Coronary artery (tissue), 2 donors: ENCODE measurements around the gene ITPK1.

Experiments
- DNase-seq: peaks from one replicate; pipeline ENCODE4 v3.0.0-alpha.2; 2017; ENCODE audit warnings: low spot score
- H3K27ac ChIP-seq, 2 donors: fragments of 200-600 bp; sonication (generic); one replicate each; pipeline ENCODE4 v1.5.1; 2016 to 2019
- H3K4me3 ChIP-seq: fragments of 200-600 bp; sonication (generic); 2 replicates; pipeline ENCODE4 v1.5.1; 2016; ENCODE audit warnings: mild to moderate bottlenecking, moderate library complexity
- TF ChIP-seq, protein P1 (sequence below): fragments of 200-600 bp; sonication (generic); IDR thresholded peaks from one replicate; pipeline ENCODE4 v1.5.1; 2019; ENCODE audit warnings: antibody characterized with exemption

Gene ITPK1

GRCh38 chr14:92902191-92902590, 213.5 kb downstream of the ITPK1 start:
- H3K27ac ChIP-seq, result no peak overlapping the region
- TF ChIP-seq, protein P1, sequence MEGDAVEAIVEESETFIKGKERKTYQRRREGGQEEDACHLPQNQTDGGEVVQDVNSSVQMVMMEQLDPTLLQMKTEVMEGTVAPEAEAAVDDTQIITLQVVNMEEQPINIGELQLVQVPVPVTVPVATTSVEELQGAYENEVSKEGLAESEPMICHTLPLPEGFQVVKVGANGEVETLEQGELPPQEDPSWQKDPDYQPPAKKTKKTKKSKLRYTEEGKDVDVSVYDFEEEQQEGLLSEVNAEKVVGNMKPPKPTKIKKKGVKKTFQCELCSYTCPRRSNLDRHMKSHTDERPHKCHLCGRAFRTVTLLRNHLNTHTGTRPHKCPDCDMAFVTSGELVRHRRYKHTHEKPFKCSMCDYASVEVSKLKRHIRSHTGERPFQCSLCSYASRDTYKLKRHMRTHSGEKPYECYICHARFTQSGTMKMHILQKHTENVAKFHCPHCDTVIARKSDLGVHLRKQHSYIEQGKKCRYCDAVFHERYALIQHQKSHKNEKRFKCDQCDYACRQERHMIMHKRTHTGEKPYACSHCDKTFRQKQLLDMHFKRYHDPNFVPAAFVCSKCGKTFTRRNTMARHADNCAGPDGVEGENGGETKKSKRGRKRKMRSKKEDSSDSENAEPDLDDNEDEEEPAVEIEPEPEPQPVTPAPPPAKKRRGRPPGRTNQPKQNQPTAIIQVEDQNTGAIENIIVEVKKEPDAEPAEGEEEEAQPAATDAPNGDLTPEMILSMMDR, result no peak
- no peak overlapping the region for H3K4me3 ChIP-seq
- no peak for DNase-seq

- no peak for DNase-seq
- Histone ChIP-seq H3K27ac (no peak overlapping the region), H3K4me3 (no peak overlapping the region)
- TF ChIP-seq, protein P1, result no peak
These were observed 215.1 kb downstream of the ITPK1 start for GRCh38 chr14:92900660-92901059.

DNA sequence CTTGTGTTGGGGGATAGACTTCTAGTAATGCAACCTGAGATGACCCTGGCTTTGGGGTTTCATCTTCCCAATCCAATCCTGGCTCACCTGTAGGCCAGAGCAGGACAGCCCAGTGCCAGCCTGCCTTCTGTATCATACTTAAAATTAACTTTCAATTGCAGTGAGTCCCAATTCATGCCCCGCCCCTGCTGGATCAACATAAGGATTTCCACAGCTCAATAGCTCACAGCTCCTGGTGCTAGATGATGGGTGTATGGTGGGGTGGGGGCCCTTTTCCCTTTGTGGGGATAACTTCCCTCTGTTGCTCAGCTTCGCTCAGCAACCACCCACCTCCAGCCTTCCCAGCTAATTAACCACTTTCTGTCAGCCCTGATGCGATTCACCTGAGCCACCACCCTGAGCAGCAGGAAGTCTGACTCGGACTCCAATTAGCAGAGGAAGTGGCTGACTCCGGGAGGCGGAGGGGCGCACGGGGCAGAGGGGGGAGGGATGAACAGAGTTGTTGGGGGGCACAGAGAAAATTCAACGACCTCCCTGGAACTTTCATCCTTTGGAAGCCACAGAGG, 217.1 kb downstream of the ITPK1 start:
- Histone ChIP-seq H3K4me3 (no peak overlapping the region), H3K27ac (no peak overlapping the region)
- DNase-seq, result no peak
- TF ChIP-seq, protein P1, result no peak

GRCh38 chr14:92897922-92898565, 217.7 kb downstream of the ITPK1 start:
- Histone ChIP-seq H3K27ac (no peak overlapping the region), H3K4me3 (no peak overlapping the region)
- no peak for DNase-seq
- TF ChIP-seq, protein P1, result no peak

DNA sequence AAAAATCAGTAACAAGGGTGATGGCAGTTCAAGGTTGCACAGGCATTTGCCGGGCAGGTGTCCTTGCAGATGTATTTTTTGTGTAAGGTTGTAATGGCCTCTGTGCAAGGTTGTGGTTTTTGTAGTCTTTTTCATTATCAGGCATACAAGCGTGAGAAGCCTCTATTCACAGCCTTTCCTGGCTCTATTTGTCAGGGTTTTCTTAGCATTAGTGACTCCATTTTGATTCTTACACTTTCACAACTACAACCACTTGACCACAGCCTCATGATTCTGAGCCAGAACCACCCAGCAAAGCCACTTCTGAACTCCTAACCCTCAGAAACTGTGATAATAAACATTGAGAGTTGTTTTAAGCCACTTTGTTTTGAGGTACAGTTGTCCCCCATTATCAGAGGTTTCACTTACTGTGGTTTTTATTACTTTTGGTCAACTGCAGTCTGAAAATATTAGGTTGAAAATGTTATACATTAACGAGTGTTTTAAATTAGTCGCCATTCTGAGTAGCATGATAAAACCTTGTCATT, 220.3 kb downstream of the ITPK1 start:
- no peak for DNase-seq
- TF ChIP-seq, protein P1, result no peak
- H3K27ac ChIP-seq, result no peak overlapping the region
- H3K4me3 ChIP-seq, result no peak overlapping the region

- Histone ChIP-seq H3K27ac (no peak overlapping the region), H3K4me3 (no peak overlapping the region)
- no peak for DNase-seq
- TF ChIP-seq, protein P1, result no peak
These were observed 223.1 kb downstream of the ITPK1 start for GRCh38 chr14:92892589-92892988.
